AG04449 (cell line): ENCODE data around the gene MAVS.
"Not testable (repeated sequence)": the region's sequence is repeated elsewhere in the genome, so short reads cannot be mapped to it uniquely, and the experiment has no call there.

Experiments
- CTCF ChIA-PET: fragments of 350-600 bp; formaldehyde crosslinking; extraction: SDS; loops from one replicate; lab custom pipeline; 2021; ENCODE audit warnings: antibody characterized with exemption; lab: Yijun Ruan, JAX
- POLR2A ChIA-PET: fragments of 400-600, 350-600 bp; formaldehyde crosslinking; extraction: SDS; loops from one replicate; lab custom pipeline; 2020; ENCODE audit warnings: antibody characterized with exemption, inconsistent platforms; lab: Yijun Ruan, JAX
- DNase-seq: peaks from one replicate; pipeline ENCODE4 v3.0.0-alpha.2; 2010; ENCODE audit warnings: low read depth, low spot score
- H3K4me3 ChIP-seq: 2 replicates; pipeline ENCODE4 v1.5.1; 2011; ENCODE audit warnings: low read depth, mild to moderate bottlenecking, control low read depth, low read length
- CTCF ChIP-seq: IDR thresholded peaks from one replicate; pipeline ENCODE4 v1.5.1; 2011; ENCODE audit warnings: mild to moderate bottlenecking, moderate library complexity, low read length, control low read depth, inconsistent platforms; ENCODE audit not compliant: insufficient read depth; ENCODE audit errors: missing control alignments

MAVS gene

DNA sequence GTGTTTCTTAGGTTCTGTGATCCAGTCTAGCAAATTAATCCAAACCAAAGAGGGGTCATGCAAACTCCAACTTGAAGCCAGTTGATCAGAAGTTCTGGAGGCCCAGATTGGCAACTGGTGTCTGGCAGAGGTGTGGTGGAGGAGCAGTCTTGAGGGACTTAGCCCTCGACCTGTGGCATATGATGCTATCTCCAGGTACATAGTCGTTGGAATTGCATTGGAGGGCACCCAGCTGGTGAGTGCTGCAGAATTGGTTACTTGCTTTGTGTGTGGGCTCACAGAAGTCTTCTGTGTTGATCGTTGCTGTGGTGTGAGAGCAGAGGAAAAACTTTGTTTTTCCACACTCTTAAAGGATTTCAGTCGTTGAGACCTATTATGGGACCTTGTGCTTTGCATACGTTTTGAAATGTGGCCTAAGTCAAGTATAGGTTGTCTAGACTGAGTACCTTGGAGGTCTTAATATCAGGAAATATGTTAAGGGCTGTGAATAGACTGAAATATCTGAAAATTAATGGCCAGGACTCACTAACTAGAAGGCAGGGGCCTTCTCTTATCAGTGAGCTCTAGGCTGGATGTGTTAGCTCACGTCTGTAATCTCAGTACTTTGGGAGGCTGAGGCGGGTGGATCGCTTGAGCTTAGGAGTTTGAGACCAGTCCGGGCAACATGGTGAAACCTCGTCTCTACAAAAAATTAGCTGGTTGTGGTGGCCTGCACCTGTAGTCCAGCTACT is 50.4 kb downstream of the MAVS start:
- H3K4me3 ChIP-seq: no peak overlapping the region
- TF ChIP-seq CTCF: no peak
- no peak for DNase-seq
- CTCF ChIA-PET: interaction anchor here (0.7 kb wide), 1 partner anchor 195 kb away, joined by 4 read pairs; no protein-coding TSS in a partner anchor
- POLR2A ChIA-PET: interaction anchor here (0.6 kb wide), 1 partner anchor 13 kb away, joined by 3 read pairs; no protein-coding TSS in a partner anchor

DNA sequence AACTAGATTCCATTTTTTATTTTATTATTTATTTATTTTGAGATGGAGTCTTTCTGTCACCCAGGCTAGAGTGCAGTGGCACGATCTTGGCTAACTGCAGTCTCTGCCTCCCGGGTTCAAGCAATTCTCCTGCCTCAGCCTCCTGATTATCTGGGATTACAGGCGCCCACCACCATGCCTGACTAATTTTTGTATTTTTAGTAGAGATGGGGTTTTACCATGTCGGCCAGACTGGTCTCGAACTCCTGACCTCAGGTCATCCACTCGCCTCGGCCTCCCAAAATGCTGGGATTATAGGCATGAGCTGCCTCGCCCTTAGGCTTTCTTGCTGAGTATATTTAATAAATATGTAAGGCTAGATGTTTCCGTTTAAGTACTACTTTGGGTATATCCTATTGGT is 51.5 kb downstream of the MAVS start:
- CTCF ChIA-PET: interaction anchor here (0.7 kb wide), 2 partner anchors 17 to 128 kb away, joined by 3 read pairs; no protein-coding TSS in a partner anchor
- POLR2A ChIA-PET, DNase-seq, H3K4me3 ChIP-seq: not testable (repeated sequence)

DNA sequence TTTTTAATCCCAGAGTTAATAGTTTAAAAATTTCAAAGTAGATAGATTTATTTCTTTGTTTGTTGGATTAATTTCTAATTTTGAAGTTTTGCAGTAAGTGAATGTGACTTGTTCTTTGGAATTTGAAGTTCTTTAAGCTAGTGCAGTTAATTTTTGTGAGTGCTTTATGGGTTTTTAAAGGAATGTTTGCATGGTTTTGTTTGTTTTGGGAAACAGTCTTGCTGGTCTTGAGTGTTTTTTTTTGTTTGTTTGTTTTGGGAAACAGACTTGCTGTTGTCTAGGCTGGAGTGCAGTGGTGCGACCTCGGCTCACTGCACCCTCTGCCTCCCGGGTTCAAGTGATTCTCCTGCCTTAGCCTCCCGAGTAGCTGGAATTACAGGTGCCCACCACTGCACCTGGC is 52.0 kb downstream of the MAVS start:
- no peak for DNase-seq
- CTCF ChIA-PET: interaction anchor here (0.7 kb wide), 2 partner anchors 17 to 127 kb away, joined by 3 read pairs; no protein-coding TSS in a partner anchor
- TF ChIP-seq CTCF: no peak
- H3K4me3 ChIP-seq: no peak overlapping the region
- POLR2A ChIA-PET: no interaction called here

- no peak overlapping the region for H3K4me3 ChIP-seq
- CTCF ChIA-PET: interaction anchor here (0.7 to 1.9 kb wide), 3 partner anchors 10 to 180 kb away, joined by 3 to 4 read pairs (median 3); no protein-coding TSS in a partner anchor
- no peak for TF ChIP-seq CTCF
- DNase-seq: no peak
- POLR2A ChIA-PET: interaction anchor here (0.8 kb wide), 1 partner anchor 13 kb away, joined by 4 read pairs; no protein-coding TSS in a partner anchor
Measured at GRCh38 chr20:3900187-3900604, 53.6 kb downstream of the MAVS start.

DNA sequence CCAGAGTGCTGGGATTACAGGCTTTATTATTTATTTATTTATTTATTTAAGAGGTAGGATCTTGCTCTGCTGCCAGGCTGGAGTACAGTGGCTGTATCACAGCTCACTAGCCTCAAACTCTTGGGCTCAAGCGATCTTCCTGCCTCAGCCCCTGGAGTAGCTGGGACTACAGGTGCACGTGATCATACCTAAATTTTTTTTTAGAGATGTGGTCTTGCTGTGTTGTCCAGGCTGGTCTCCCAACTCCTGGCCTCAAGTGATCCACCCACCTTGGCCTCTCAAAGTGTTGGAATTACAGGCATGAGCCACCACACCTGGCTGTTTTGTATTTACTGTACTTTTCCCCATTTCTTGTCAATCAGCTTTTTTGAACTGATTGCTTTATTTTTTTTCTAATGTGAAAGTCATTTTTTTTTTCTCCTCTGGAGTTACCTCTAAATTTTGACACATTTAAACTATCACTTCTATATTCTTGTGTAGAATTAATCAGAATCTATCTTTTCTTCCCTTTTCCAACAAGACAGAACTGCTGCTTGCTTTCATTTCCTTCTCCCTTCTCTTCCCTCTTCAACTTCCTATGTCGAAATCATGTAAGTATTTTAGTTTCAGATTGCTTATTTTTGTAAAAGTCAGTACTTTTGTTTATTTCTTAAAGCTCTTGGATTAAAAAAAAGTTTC is 54.5 kb downstream of the MAVS start:
- ChIA-PET CTCF (interaction anchor here (0.8 to 1.9 kb wide), 5 partner anchors 7 to 181 kb away, joined by 3 to 4 read pairs (median 3); no protein-coding TSS in a partner anchor), POLR2A (no interaction called here)
- no peak overlapping the region for H3K4me3 ChIP-seq
- no peak for DNase-seq
- no peak for TF ChIP-seq CTCF

DNA sequence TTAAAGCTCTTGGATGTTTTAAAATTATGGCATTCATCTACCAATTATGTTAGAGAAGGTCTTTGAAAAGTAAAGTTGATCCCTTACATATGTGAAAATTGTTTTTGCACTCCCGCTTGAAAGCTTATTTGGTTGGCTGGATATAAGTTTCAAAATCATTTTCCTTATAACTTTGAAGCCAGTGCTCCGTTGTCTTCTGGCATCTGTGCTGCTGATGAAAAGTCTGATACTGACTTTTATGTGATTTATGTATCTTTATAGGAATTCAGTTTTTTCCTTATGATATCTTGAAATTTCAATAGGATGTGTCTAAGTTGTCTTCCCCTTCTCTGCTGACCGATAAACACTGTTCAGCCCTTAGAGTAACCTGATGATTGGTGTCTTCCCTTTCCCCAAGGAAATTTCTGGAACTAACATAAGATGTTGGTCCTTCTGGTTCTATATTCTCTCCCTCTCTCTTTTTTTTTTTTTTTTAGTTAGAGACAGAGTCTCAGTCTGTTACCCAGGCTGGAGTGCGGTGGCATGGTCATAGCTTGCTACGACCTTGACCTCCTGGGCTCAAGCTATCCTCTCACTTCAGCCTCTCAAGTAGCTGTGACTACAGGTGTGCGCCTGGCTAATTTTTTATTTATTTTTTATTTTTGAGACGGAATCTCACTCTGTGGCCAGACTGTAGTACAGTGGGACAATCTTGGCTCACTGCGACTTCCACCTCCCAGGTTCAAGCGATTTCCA is 55.2 kb downstream of the MAVS start:
- TF ChIP-seq CTCF: no peak
- no peak overlapping the region for H3K4me3 ChIP-seq
- DNase-seq: no peak
- CTCF ChIA-PET: interaction anchor here (1.0 to 1.9 kb wide), 4 partner anchors 8 to 172 kb away, joined by 3 to 4 read pairs (median 3); no protein-coding TSS in a partner anchor
- POLR2A ChIA-PET: no interaction called here
